CD4-positive, CD25-positive, alpha-beta regulatory T cell (primary cell): ENCODE measurements around the gene PCDH8. TPM values are rescaled to one million over a fixed set of nuclear protein-coding genes. Genes with fewer than 3 reads are reported as not detected.
A peak's percentile ranks its signal among the peaks of the same experiment; 100 is the strongest.

ENCODE experiments used
- ATAC-seq, 2 donors: fragments of 150-1000 bp; cut with Tn5 transposase; one replicate each; pipeline ENCODE4 v1.10.0; 2021; ENCODE audit warnings: low read depth in 2 of 2, moderate number of reproducible peaks in 2 of 2, moderate library complexity in 1 of 2
- DNase-seq, 3 donors: peaks; one replicate each; pipeline versions ENCODE4 v3.0.0 to v3.0.0-alpha.2; 2012 to 2022; ENCODE audit warnings: mixed read lengths in 1 of 3
- H3K27ac ChIP-seq: one replicate; pipeline ENCODE4 v1.7.0; 2013; ENCODE audit warnings: mild to moderate bottlenecking, low read length; ENCODE audit not compliant: insufficient read depth, poor library complexity, severe bottlenecking
- H3K27me3 ChIP-seq: one replicate; pipeline ENCODE4 v1.7.0; 2013; ENCODE audit warnings: low read length; ENCODE audit not compliant: control insufficient read depth, insufficient read depth
- H3K36me3 ChIP-seq: one replicate; pipeline ENCODE4 v1.7.0; 2013; ENCODE audit warnings: mild to moderate bottlenecking, low read length, moderate library complexity; ENCODE audit not compliant: control insufficient read depth, insufficient read depth
- H3K4me1 ChIP-seq: 2 replicates; pipeline ENCODE4 v1.7.0; 2013; ENCODE audit warnings: mild to moderate bottlenecking, low read length; ENCODE audit not compliant: insufficient read depth, control insufficient read depth, poor library complexity, severe bottlenecking
- H3K4me3 ChIP-seq: one replicate; pipeline ENCODE4 v1.7.0; 2013; ENCODE audit warnings: low read depth, mild to moderate bottlenecking, low read length, moderate library complexity
- H3K9me3 ChIP-seq, 2 experiments: 1 replicate in 1 of 2; 2 replicates in 1 of 2; pipeline ENCODE4 v1.7.0; 2013; ENCODE audit warnings: low read length in 2 of 2, mild to moderate bottlenecking in 1 of 2, moderate library complexity in 1 of 2; ENCODE audit not compliant: control insufficient read depth in 2 of 2
- H3K27ac Mint-ChIP-seq, 3 donors: one replicate each; pipeline ENCODE4 v1.8.0; 2020 to 2022; ENCODE audit warnings: mild to moderate bottlenecking in 3 of 3, mixed read lengths in 3 of 3, moderate library complexity in 2 of 3
- H3K27me3 Mint-ChIP-seq: one replicate; pipeline ENCODE4 v1.8.0; 2022; ENCODE audit warnings: mild to moderate bottlenecking, mixed read lengths
- H3K36me3 Mint-ChIP-seq: one replicate; pipeline ENCODE4 v1.8.0; 2020; ENCODE audit warnings: mixed read lengths
- H3K4me1 Mint-ChIP-seq, 4 donors: one replicate each; pipeline ENCODE4 v1.8.0; 2020 to 2022; ENCODE audit warnings: mixed read lengths in 4 of 4, mild to moderate bottlenecking in 1 of 4
- H3K4me3 Mint-ChIP-seq, 4 donors: one replicate each; pipeline ENCODE4 v1.8.0; 2020 to 2022; ENCODE audit warnings: mild to moderate bottlenecking in 4 of 4, mixed read lengths in 4 of 4, moderate library complexity in 3 of 4
- H3K9me3 Mint-ChIP-seq, 7 donors: one replicate each; pipeline ENCODE4 v1.8.0; 2020 to 2022; ENCODE audit warnings: mixed read lengths in 7 of 7, mild to moderate bottlenecking in 3 of 7, moderate library complexity in 2 of 7
- polyA plus RNA-seq, 4 donors: library from polyadenylated mRNA; unstranded; fragments of 300-500 nt; fragmentation: Illumina TruSeq; gene quantifications; one replicate each; pipeline ENCODE4 v1.2.3, GENCODE V29; 2021
- total RNA-seq: library from RNA; stranded (reverse); gene quantifications from one replicate; pipeline ENCODE4 v1.2.3, GENCODE V29; 2022

PCDH8 gene
- total and polyA plus RNA-seq, 5 donors from 2014 or later: not detected

DNA sequence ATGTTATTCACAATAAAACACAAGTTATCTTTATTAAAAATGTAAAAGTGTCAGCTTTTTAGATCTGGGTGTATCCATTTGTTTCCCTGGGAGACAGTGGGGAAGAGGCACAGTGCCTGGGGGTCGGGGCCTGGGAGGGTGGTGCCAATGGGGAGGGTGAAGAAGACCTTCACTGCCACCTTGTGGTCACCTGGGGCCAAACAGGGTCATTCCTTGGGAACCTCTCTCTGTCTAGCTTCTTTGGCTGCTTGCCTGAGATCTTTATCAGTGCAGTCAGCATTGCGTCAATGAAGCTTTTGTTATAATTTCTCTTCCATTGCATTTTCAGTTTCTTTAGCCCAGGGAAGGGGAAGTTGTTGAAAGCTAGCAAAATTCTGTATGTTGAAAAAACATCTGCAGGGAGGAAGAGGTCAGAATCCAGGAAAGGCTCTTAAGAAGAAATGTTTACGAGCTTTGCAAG lies 39.1 kb downstream of the PCDH8 start:
- Histone ChIP-seq H3K4me3 (no peak overlapping the region), H3K9me3 (no peaks in the 10 kb centered on the region), H3K36me3 (no peaks in the 10 kb centered on the region), H3K27me3 (no peaks in the 10 kb centered on the region), H3K27ac (no peak overlapping the region), H3K4me1 (no peaks in the 10 kb centered on the region)
- Mint-ChIP-seq H3K27ac (no peak overlapping the region), H3K36me3 (no peaks in the 10 kb centered on the region), H3K9me3 (no peaks in the 10 kb centered on the region), H3K4me1 (peaks cover 0 to 4% (median 0%) of the 10 kb centered on the region in 4 donors), H3K4me3 (no peak overlapping the region), H3K27me3 (peaks cover 11% of the 10 kb centered on the region)
- peak in 2 of 3 donors; percentile 22 to 46 for DNase-seq
- no peak for ATAC-seq

DNA sequence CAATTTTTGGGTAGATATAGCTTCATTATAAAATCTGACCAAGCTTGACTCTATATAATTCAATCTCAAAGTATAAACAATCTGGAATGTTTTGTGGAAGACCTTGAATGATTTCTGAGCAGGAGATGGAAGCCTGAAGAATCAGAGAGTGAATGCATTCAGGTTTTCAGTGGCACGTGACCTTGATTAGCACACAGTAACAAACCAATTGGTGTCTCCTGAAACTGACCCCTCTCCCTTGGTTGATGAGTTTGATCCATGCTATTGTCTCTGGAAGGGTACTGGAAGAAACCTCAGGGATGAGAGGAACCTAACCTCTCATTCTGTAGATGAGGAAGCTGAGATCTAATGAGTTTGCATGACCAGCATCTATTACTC lies 39.6 kb downstream of the PCDH8 start:
- Histone ChIP-seq H3K9me3 (no peaks in the 10 kb centered on the region), H3K36me3 (no peaks in the 10 kb centered on the region), H3K4me3 (no peak overlapping the region), H3K4me1 (no peaks in the 10 kb centered on the region), H3K27ac (no peak overlapping the region), H3K27me3 (no peaks in the 10 kb centered on the region)
- Mint-ChIP-seq H3K27ac (no peak overlapping the region), H3K27me3 (peaks cover 11% of the 10 kb centered on the region), H3K9me3 (no peaks in the 10 kb centered on the region), H3K4me3 (no peak overlapping the region), H3K4me1 (peaks cover 0 to 4% (median 0%) of the 10 kb centered on the region in 4 donors), H3K36me3 (no peaks in the 10 kb centered on the region)
- ATAC-seq: no peak
- no peak for DNase-seq

DNA sequence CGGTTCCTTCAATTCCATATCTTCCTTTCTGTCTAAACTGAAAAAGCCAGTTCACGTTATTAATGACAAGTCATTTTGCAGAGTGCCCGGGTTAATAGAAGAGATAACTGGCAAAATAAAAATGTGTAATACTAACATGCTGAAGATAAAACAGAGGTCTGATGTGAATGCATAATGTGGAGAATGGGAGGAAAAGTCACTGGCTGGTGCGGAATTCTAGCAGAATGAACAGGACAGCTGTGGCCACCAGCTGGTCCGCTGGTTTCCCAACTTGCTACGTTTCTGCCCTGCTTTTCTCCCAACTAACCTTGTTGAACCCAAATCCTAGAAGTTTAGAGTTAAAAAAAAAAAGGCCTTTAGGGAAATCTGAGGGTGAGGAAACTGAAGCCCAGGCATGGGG lies 42.4 kb downstream of the PCDH8 start:
- H3K27ac ChIP-seq: no peak overlapping the region
- DNase-seq (no peak), ATAC-seq (no peak)
- no peak overlapping the region for H3K4me3 ChIP-seq
- Mint-ChIP-seq H3K4me1 (peaks cover 0 to 4% (median 0%) of the 10 kb centered on the region in 4 donors), H3K27me3 (peaks cover 18% of the 10 kb centered on the region), H3K9me3 (no peaks in the 10 kb centered on the region), H3K4me3 (no peak overlapping the region), H3K36me3 (peaks cover 5% of the 10 kb centered on the region), H3K27ac (no peak overlapping the region)
- H3K36me3 ChIP-seq: no peaks in the 10 kb centered on the region
- no peaks in the 10 kb centered on the region for H3K4me1 ChIP-seq
- no peaks in the 10 kb centered on the region for H3K27me3 ChIP-seq
- H3K9me3 ChIP-seq: no peaks in the 10 kb centered on the region

DNA sequence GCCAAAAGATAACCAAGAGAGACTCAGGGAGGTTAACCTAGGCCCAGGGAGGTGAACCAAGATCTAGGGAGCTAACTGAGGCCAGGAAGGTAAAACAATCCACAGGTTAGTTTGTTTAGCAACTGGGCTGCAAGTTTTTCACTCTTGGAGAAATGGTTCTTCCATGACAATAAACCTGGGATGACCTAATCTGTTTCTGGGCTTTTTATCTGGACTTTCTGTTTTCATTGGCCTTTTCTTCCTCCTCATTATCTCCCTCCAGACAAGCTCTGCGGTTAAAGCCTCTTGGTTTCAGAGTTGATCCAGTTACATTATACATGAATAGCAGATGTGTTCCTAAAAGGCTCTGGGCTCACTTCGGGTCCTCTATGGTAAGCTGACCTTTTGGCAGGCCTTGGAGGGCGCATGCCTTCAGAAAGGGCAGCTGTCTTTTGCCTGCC lies 44.2 kb downstream of the PCDH8 start:
- H3K4me3 ChIP-seq: no peak overlapping the region
- H3K27me3 ChIP-seq: no peaks in the 10 kb centered on the region
- Mint-ChIP-seq H3K9me3 (no peaks in the 10 kb centered on the region), H3K4me1 (peaks cover 0 to under 1% (median 0%) of the 10 kb centered on the region in 4 donors), H3K36me3 (peaks cover 5% of the 10 kb centered on the region), H3K4me3 (no peak overlapping the region), H3K27me3 (peaks cover 18% of the 10 kb centered on the region), H3K27ac (no peak overlapping the region)
- H3K27ac ChIP-seq: no peak overlapping the region
- no peaks in the 10 kb centered on the region for H3K36me3 ChIP-seq
- ATAC-seq: no peak
- no peaks in the 10 kb centered on the region for H3K4me1 ChIP-seq
- no peaks in the 10 kb centered on the region for H3K9me3 ChIP-seq
- DNase-seq: no peak

DNA sequence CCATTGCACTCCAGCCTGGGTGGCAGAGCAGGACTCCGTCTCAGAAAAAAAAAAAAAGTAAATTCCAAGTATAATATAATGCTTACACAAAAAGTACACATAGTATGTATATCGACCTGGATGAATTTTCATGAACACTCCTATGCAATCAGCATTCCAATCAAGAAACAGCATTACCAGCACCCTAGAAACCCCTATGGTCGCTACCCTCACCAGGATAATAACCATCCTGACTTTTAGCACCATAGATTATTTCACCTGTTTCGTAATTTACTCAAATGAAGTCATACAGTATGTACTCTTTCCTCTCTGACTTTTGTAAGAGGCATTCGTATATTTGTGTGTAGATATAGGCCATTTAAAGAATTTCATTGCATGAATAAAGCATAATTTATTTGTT lies 47.6 kb downstream of the PCDH8 start:
- Mint-ChIP-seq H3K9me3 (peaks cover 0 to 1% (median 0%) of the 10 kb centered on the region in 7 donors), H3K4me1 (peaks cover 0 to 2% (median 0%) of the 10 kb centered on the region in 4 donors)
- ATAC-seq: no peak

DNA sequence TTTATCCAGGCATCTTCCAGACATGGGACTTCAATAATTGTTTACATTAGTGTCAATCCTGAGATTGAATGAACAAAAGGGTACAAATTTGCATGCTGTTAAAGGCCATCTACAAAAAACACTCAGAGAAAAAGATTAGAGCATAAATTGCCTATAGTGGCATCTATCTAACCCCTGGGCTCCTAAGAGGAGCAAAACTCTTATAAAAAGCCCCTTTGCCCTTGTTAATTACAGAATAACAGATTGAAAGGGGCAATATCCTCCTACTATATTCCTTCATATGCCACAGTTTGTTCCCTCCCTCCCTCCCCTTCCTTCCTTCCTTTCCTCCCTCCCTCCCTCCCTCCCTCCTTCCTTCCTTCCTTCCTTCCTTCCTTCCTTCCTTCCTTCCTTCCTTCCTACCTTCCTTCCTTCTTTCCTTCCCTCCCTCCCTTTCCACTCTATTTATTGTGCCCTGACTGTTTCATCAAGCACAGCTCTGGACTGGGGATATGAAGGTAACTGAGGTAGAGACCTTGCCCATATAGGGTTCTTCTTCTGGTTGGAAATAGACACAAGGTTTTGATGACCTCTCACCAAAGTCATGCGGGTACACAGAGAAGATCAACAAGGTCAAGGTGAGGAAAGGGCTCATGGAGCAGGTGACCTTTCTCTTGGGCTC lies 49.5 kb downstream of the PCDH8 start:
- peaks cover 0 to 1% (median 0%) of the 10 kb centered on the region in 7 donors for H3K9me3 Mint-ChIP-seq
- no peak overlapping the region for H3K27ac ChIP-seq
- DNase-seq (no peak), ATAC-seq (no peak)
- H3K4me1 Mint-ChIP-seq: peaks cover 0 to 2% (median 0%) of the 10 kb centered on the region in 4 donors
- no peak overlapping the region for H3K4me3 ChIP-seq
- H3K4me1 ChIP-seq: no peaks in the 10 kb centered on the region
- H3K36me3 ChIP-seq: no peaks in the 10 kb centered on the region
- H3K36me3 Mint-ChIP-seq: peaks cover 5% of the 10 kb centered on the region
- H3K4me3 Mint-ChIP-seq: no peak overlapping the region
- no peak overlapping the region for H3K27ac Mint-ChIP-seq
- no peaks in the 10 kb centered on the region for H3K9me3 ChIP-seq
- H3K27me3 ChIP-seq: no peaks in the 10 kb centered on the region
- H3K27me3 Mint-ChIP-seq: peaks cover 7% of the 10 kb centered on the region

More for the DNA sequence above, 47.6 kb downstream of the PCDH8 start:
- Mint-ChIP-seq H3K27ac (no peak overlapping the region), H3K4me3 (no peak overlapping the region), H3K36me3 (peaks cover 5% of the 10 kb centered on the region), H3K27me3 (peaks cover 14% of the 10 kb centered on the region)
- H3K4me1 ChIP-seq: no peaks in the 10 kb centered on the region
- H3K27ac ChIP-seq: no peak overlapping the region
- no peaks in the 10 kb centered on the region for H3K9me3 ChIP-seq
- H3K4me3 ChIP-seq: no peak overlapping the region
- DNase-seq: no peak
- no peaks in the 10 kb centered on the region for H3K27me3 ChIP-seq
- H3K36me3 ChIP-seq: no peaks in the 10 kb centered on the region

DNA sequence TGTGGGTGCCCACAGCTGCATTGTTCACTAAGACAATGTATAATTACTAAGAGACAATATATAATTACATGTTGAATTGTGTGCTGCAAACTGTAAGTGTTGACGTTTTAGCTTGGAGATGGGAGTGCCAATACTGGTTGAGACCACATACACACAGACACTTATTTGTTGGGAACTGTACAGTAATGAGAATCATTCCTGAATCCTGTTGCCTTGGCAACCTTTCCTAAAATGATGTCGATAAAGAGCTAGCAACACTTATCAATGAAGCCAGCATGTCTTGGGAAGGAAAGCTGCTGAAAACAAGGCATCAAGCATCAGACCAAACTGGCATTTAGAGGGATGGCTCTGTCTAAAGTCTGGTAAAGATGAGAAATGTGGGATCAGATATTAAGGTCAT lies 51.3 kb downstream of the PCDH8 start:
- no peak overlapping the region for H3K27ac ChIP-seq
- ATAC-seq (no peak), DNase-seq (no peak)
- H3K9me3 ChIP-seq: no peaks in the 10 kb centered on the region
- Mint-ChIP-seq H3K27me3 (peaks cover 4% of the 10 kb centered on the region), H3K4me3 (no peak overlapping the region), H3K36me3 (no peaks in the 10 kb centered on the region), H3K4me1 (peaks cover 0 to 2% (median 0%) of the 10 kb centered on the region in 4 donors), H3K9me3 (peaks cover 0 to 1% (median 0%) of the 10 kb centered on the region in 7 donors), H3K27ac (no peak overlapping the region)
- no peaks in the 10 kb centered on the region for H3K4me1 ChIP-seq
- no peaks in the 10 kb centered on the region for H3K36me3 ChIP-seq
- H3K27me3 ChIP-seq: no peaks in the 10 kb centered on the region
- no peak overlapping the region for H3K4me3 ChIP-seq

DNA sequence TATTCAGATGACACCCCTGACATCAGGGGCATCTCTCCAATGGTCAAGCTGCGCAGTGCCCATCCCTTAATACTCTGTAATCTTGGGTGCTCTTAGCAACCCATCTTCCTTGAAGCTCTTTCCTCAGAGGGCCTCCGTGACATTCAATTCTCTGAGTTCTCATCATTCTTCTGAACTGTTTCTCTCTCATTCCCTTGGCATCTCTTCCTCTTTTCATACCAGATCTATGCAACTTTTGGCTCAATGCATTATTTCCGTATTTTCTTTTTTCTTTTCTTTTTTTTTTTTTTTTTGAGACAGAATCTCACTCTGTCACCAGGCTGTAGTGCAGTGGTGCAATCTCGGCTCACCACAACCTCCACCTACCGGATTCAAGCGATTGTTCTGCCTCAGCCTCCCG lies 53.9 kb downstream of the PCDH8 start:
- Mint-ChIP-seq H3K36me3 (no peaks in the 10 kb centered on the region), H3K27ac (no peak overlapping the region), H3K4me3 (no peak overlapping the region), H3K9me3 (peaks cover 0 to 1% (median 0%) of the 10 kb centered on the region in 7 donors), H3K4me1 (peaks cover 0 to 2% (median 0%) of the 10 kb centered on the region in 4 donors), H3K27me3 (no peaks in the 10 kb centered on the region)
- no peak for DNase-seq
- Histone ChIP-seq H3K27me3 (no peaks in the 10 kb centered on the region), H3K9me3 (no peaks in the 10 kb centered on the region), H3K4me1 (no peaks in the 10 kb centered on the region), H3K4me3 (no peak overlapping the region), H3K36me3 (no peaks in the 10 kb centered on the region), H3K27ac (no peak overlapping the region)
- no peak for ATAC-seq
